HL-60/S4 treated with retinoic acid at 250 ng/mL for 4 days and 3 days (cell line): ENCODE data around the gene SGSM2.

Source experiments
- in situ Hi-C: fragments of 300-500 bp; cut with MboI; formaldehyde crosslinking; loops from 2 replicates; pipeline ENCODE4 v1.7.0; 2022; ENCODE audit warnings: low sequenced_read_pairs

Gene SGSM2

GRCh38 chr17:2336215-2336851 lies 968 bp upstream of the SGSM2 start, which contains the start of gene TSR1:
TSS of gene TSR1 (minus strand) at chr17:2336457. CDS start at chr17:2336427, 30 bp downstream.
- in situ Hi-C loops = no loop called here

GRCh38 chr17:2337544-2338314 lies 428 bp downstream of the SGSM2 start:
- in situ Hi-C loops = no loop called here

- in situ Hi-C loops = no loop called here
Observed at GRCh38 chr17:2338315-2338657, 985 bp downstream of the SGSM2 start.

GRCh38 chr17:2343421-2343820 lies 6.1 kb downstream of the SGSM2 start:
- in situ Hi-C loops = no loop called here

- in situ Hi-C loops = no loop called here
Observed at GRCh38 chr17:2344528-2344927, 7.2 kb downstream of the SGSM2 start.

- in situ Hi-C loops = no loop called here
Observed at GRCh38 chr17:2346475-2346874, 9.2 kb downstream of the SGSM2 start.

- in situ Hi-C loops = no loop called here
Observed at GRCh38 chr17:2347805-2348685, 10.7 kb downstream of the SGSM2 start.

GRCh38 chr17:2351269-2351668 lies 14.0 kb downstream of the SGSM2 start:
- in situ Hi-C loops = no loop called here

- in situ Hi-C loops = no loop called here
Observed at GRCh38 chr17:2354311-2354710, 17.0 kb downstream of the SGSM2 start.

- in situ Hi-C loops = no loop called here
Observed at GRCh38 chr17:2357237-2357636, 19.9 kb downstream of the SGSM2 start.

GRCh38 chr17:2357931-2358434 lies 20.7 kb downstream of the SGSM2 start:
- in situ Hi-C loops = no loop called here

- in situ Hi-C loops = no loop called here
Observed at GRCh38 chr17:2361010-2361760, 23.9 kb downstream of the SGSM2 start.

- in situ Hi-C loops = no loop called here
Observed at GRCh38 chr17:2362016-2362415, 24.7 kb downstream of the SGSM2 start.

GRCh38 chr17:2362416-2362815 lies 25.1 kb downstream of the SGSM2 start:
- in situ Hi-C loops = no loop called here

GRCh38 chr17:2362881-2363280 lies 25.6 kb downstream of the SGSM2 start:
- in situ Hi-C loops = no loop called here

GRCh38 chr17:2363318-2363717 lies 26.0 kb downstream of the SGSM2 start:
- in situ Hi-C loops = no loop called here

GRCh38 chr17:2363851-2364762 lies 26.8 kb downstream of the SGSM2 start:
- in situ Hi-C loops = no loop called here

GRCh38 chr17:2364763-2365116 lies 27.4 kb downstream of the SGSM2 start:
- in situ Hi-C loops = no loop called here

GRCh38 chr17:2365132-2365531 lies 27.8 kb downstream of the SGSM2 start:
- in situ Hi-C loops = no loop called here
